Mammary epithelial cell (primary cell): ENCODE measurements around the gene PRCP.

Experiments
- CTCF ChIP-seq, 2 donors: IDR thresholded peaks in 1 of 2; conservative IDR thresholded peaks in 1 of 2; 2 replicates each; pipeline ENCODE4 v1.5.1; 2011 to 2012; ENCODE audit warnings: inconsistent platforms in 2 of 2, low read length in 2 of 2, mild to moderate bottlenecking in 2 of 2, control low read depth in 1 of 2, low read depth in 1 of 2; ENCODE audit not compliant: insufficient read depth in 1 of 2; ENCODE audit errors: extremely low read depth in 1 of 2
- EZH2 ChIP-seq: IDR thresholded peaks from 2 replicates; pipeline ENCODE4 v1.6.1; 2012; ENCODE audit warnings: low read length, inconsistent platforms, borderline replicate concordance

GRCh38 chr11:82786836-82787235 is 113.4 kb downstream of the PRCP start:
- TF ChIP-seq CTCF (conservative IDR thresholded peaks at IDR 0.05 in 1 of 2, IDR thresholded peaks at IDR 0.05 in 1 of 2; ENCODE audit: extremely low read depth in 1 of 2, insufficient read depth in 1 of 2, low read depth in 1 of 2, low read length in 2 of 2) = no peak
- no peak for TF ChIP-seq EZH2
